ENCODE measurements around the gene SEMA3D. TPM values are rescaled to one million over a fixed set of nuclear protein-coding genes. Genes with fewer than 3 reads are reported as not detected.

SEMA3D gene
- total and polyA plus RNA-seq, 9 of the 15 experiments (the other 6 are each of a cell fraction or from before 2014, with no cell fraction given) = 0.01 to 0.10 (median 0.04) TPM; not detected in 1

DNA sequence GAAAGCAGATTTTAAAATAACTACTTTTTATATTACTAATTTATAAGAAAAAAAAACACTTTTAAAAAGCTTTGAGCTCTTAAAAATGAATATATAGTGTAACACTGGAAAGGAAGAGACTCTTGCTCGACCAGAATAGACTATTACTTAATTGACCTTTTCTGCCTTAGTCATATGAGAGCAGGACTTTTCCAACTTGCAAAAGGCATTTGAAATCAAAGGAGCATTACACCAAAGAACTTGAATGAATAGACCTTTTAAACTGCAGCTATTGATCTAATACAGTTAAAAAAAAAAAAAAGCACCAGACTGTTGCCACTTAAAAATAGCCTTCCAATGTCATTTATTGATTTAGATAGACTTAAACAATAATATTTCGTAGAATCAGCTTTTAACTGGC is 17.2 kb upstream of the SEMA3D start (continued):
- TF ChIP-seq XRCC5 (IDR thresholded peaks at IDR 0.05; ENCODE audit: low read depth, low read length) = no peak
- no peak for TF ChIP-seq ZNF586 (CRISPR knock-in tag; conservative IDR thresholded peaks at IDR 0.05)

- ChIA-PET POLR2A (no interaction called here), CTCF (ENCODE audit: low intra/inter-chr PET ratio) (no interaction called here)
- no peak overlapping the region for H3K9ac ChIP-seq (ENCODE audit: insufficient read depth in 1 of 2, low read depth in 2 of 2, low read length in 2 of 2)
- no peaks in the 10 kb centered on the region for H3K79me2 ChIP-seq (ENCODE audit: control insufficient read depth, insufficient read depth, low read length)
- H3K9me1 ChIP-seq (ENCODE audit: control insufficient read depth, insufficient read depth, low read length) = no peaks in the 10 kb centered on the region
- no peak for DNase-seq (ENCODE audit: extremely low read depth in 1 of 4, low spot score in 3 of 4)
- H4K20me1 ChIP-seq (replicated peaks; ENCODE audit: control insufficient read depth, insufficient read depth, low read length) = no peaks in the 10 kb centered on the region
- FAIRE-seq = no peak
- H2AFZ ChIP-seq (ENCODE audit: low read depth, low read length) = no peak overlapping the region
- TF ChIP-seq USF1 (CRISPR knock-in tag; IDR thresholded peaks at IDR 0.05) (no peak), MAFK (IDR thresholded peaks at IDR 0.05; ENCODE audit: low read length) (no peak), ZNF212 (CRISPR knock-in tag; IDR thresholded peaks at IDR 0.05) (no peak), CTBP1 (IDR thresholded peaks at IDR 0.05; ENCODE audit: borderline replicate concordance) (no peak), TCF3 (CRISPR knock-in tag; IDR thresholded peaks at IDR 0.05) (no peak), SREBF2 (CRISPR knock-in tag; IDR thresholded peaks at IDR 0.05) (no peak), MEIS2 (IDR thresholded peaks at IDR 0.05; ENCODE audit: partially characterized antibody) (no peak), ETS2 (tag; IDR thresholded peaks at IDR 0.05; ENCODE audit: borderline replicate concordance, poor library complexity, severe bottlenecking) (no peak), ZKSCAN3 (CRISPR knock-in tag; IDR thresholded peaks at IDR 0.05) (no peak), MTA1 (IDR thresholded peaks at IDR 0.05; ENCODE audit: borderline replicate concordance) (no peak), SNRNP70 (optimal IDR thresholded peaks at IDR 0.05; ENCODE audit: low read depth, low read length) (no peak), WHSC1 (IDR thresholded peaks at IDR 0.05; ENCODE audit: low read length) (no peak), MYNN (IDR thresholded peaks at IDR 0.05) (no peak), MYNN (CRISPR knock-in tag; IDR thresholded peaks at IDR 0.05) (no peak), ZNF239 (CRISPR knock-in tag; IDR thresholded peaks at IDR 0.05) (no peak)
- ATAC-seq = no peak
- intact Hi-C loops (cut with micrococcal nuclease) (no loop called here), in situ Hi-C loops (cut with MboI) (no loop called here)
- H3K36me3 ChIP-seq (ENCODE audit: control insufficient read depth, insufficient read depth, low read length) = no peaks in the 10 kb centered on the region
- H3K4me3 ChIP-seq = no peak overlapping the region
- WGBS (ENCODE audit: insufficient coverage, low coverage, missing lambda C conversion rate) = 3% methylated on average over 2 of the region's 2 CpGs
- no peak overlapping the region for H3K4me2 ChIP-seq (ENCODE audit: insufficient read depth, low read length)
- H3K9me3 ChIP-seq (replicated peaks; ENCODE audit: control insufficient read depth, insufficient read depth, low read depth, low read length) = peaks cover 3% of the 10 kb centered on the region; the same call in 1 of the 2 replicates
- no TSS peak for BruUV-seq (replicated peaks)
- H3K27me3 ChIP-seq (ENCODE audit: control insufficient read depth in 2 of 2, insufficient read depth in 2 of 2, low read length in 2 of 2) = no peaks in the 10 kb centered on the region
- H3K27ac ChIP-seq (ENCODE audit: extremely low read depth, low read depth, low read length) = no peak overlapping the region
- no peaks in the 10 kb centered on the region for H3K4me1 ChIP-seq (replicated peaks in 1 of 2; ENCODE audit: control insufficient read depth in 2 of 2, insufficient read depth in 2 of 2, low read length in 2 of 2)
Measured at GRCh38 chr7:85201209-85201608, 14.4 kb upstream of the SEMA3D start.

All from K562 (cell line).